ENCODE data around the gene ASXL1. TPM values are rescaled to one million over a fixed set of nuclear protein-coding genes. Genes with fewer than 3 reads are reported as not detected.

The ASXL1 gene
- total and polyA plus RNA-seq, 9 of the 15 experiments (the other 6 are each of a cell fraction or from before 2014, with no cell fraction given): 6.5 to 65.3 (median 32.3) TPM

- H3K27ac ChIP-seq (ENCODE audit: extremely low read depth, low read depth, low read length): no peak overlapping the region
- H3K4me2 ChIP-seq (ENCODE audit: insufficient read depth, low read length): no peak overlapping the region
- in situ Hi-C loops (cut with MboI): no loop called here
- POLR2A ChIA-PET: interaction anchor here (0.9 kb wide), 1 partner anchor 166 kb away, joined by 3 read pairs; no protein-coding TSS in a partner anchor
- peaks cover 54% of the 10 kb centered on the region for H3K79me2 ChIP-seq (ENCODE audit: control insufficient read depth, insufficient read depth, low read length)
- H3K9ac ChIP-seq (ENCODE audit: insufficient read depth in 1 of 2, low read depth in 2 of 2, low read length in 2 of 2): peak overlapping the region in 1 of 2 experiments; percentile 78; a peak in 1 of 4 replicates
- no peaks in the 10 kb centered on the region for H3K9me1 ChIP-seq (ENCODE audit: control insufficient read depth, insufficient read depth, low read length)
- 91% methylated on average over 5 of the region's 5 CpGs for WGBS (ENCODE audit: insufficient coverage, low coverage, missing lambda C conversion rate)
- no peak for ATAC-seq
- H3K4me3 ChIP-seq: no peak overlapping the region
- H3K27me3 ChIP-seq (ENCODE audit: control insufficient read depth in 2 of 2, insufficient read depth in 2 of 2, low read length in 2 of 2): no peaks in the 10 kb centered on the region
- no peaks in the 10 kb centered on the region for H3K9me3 ChIP-seq (replicated peaks; ENCODE audit: control insufficient read depth, insufficient read depth, low read depth, low read length)
- no peaks in the 10 kb centered on the region for H4K20me1 ChIP-seq (replicated peaks; ENCODE audit: control insufficient read depth, insufficient read depth, low read length)
- TF ChIP-seq ZNF449 (CRISPR knock-in tag; IDR thresholded peaks at IDR 0.05) (no peak), ZSCAN29 (IDR thresholded peaks at IDR 0.05) (no peak), NCOA6 (IDR thresholded peaks at IDR 0.05) (no peak), NFE2 (IDR thresholded peaks at IDR 0.05; ENCODE audit: low read depth) (no peak), KAT7 (CRISPR knock-in tag; IDR thresholded peaks at IDR 0.05; ENCODE audit: borderline replicate concordance) (no peak), IRF1 (CRISPR knock-in tag; IDR thresholded peaks at IDR 0.05; ENCODE audit: borderline replicate concordance) (no peak), RBM14 (IDR thresholded peaks at IDR 0.05; ENCODE audit: borderline replicate concordance, insufficient read depth, low read depth, low read length) (no peak), NEUROD1 (IDR thresholded peaks at IDR 0.05; ENCODE audit: borderline replicate concordance, low read depth, low read length, partially characterized antibody) (no peak), HDGF (IDR thresholded peaks at IDR 0.05) (no peak), RBBP5 (IDR thresholded peaks at IDR 0.05; ENCODE audit: borderline replicate concordance, insufficient read depth, low read length, poor library complexity, severe bottlenecking) (no peak)
- FAIRE-seq: no peak
- no TSS peak for BruUV-seq (replicated peaks)
- peaks cover 12% of the 10 kb centered on the region; the same call in 2 of the 3 replicates for H3K36me3 ChIP-seq (ENCODE audit: control insufficient read depth, insufficient read depth, low read length)
- intact Hi-C loops (cut with micrococcal nuclease): no loop called here
- no peak overlapping the region for H2AFZ ChIP-seq (ENCODE audit: low read depth, low read length)
- CTCF ChIA-PET (ENCODE audit: low intra/inter-chr PET ratio): no interaction called here
- peaks cover 44 to 70% of the 10 kb centered on the region in 2 experiments for H3K4me1 ChIP-seq (replicated peaks in 1 of 2; ENCODE audit: control insufficient read depth in 2 of 2, insufficient read depth in 2 of 2, low read length in 2 of 2)
- no peak for DNase-seq (ENCODE audit: extremely low read depth in 1 of 4, low spot score in 3 of 4)
Measured at GRCh38 chr20:32479012-32479411, 120.9 kb downstream of the ASXL1 start.
